GM10847 (cell line): ENCODE data around the gene SEPTIN2.

Experiments
- POLR2A ChIP-seq: IDR thresholded peaks from 2 replicates; pipeline ENCODE4 v1.6.1; 2011; ENCODE audit not compliant: insufficient read length; ENCODE audit errors: extremely low read depth

The SEPTIN2 gene

GRCh38 chr2:241354668-241355658 is 39.2 kb downstream of the SEPTIN2 start:
- no peak for TF ChIP-seq POLR2A

GRCh38 chr2:241355983-241356870 is 40.5 kb downstream of the SEPTIN2 start, which contains the start of gene FARP2:
FARP2 (plus strand) TSS chr2:241356285; CDS start chr2:241373108, 16,823 bp downstream.
- TF ChIP-seq POLR2A, result peak; percentile 93

GRCh38 chr2:241356871-241357260 is 41.1 kb downstream of the SEPTIN2 start:
- TF ChIP-seq POLR2A, result no peak

GRCh38 chr2:241357531-241357930 is 41.8 kb downstream of the SEPTIN2 start:
- TF ChIP-seq POLR2A, result no peak

GRCh38 chr2:241358470-241358869 is 42.7 kb downstream of the SEPTIN2 start:
- no peak for TF ChIP-seq POLR2A

- no peak for TF ChIP-seq POLR2A
These were observed 43.8 kb downstream of the SEPTIN2 start for GRCh38 chr2:241359481-241360045.

GRCh38 chr2:241363426-241363825 is 47.7 kb downstream of the SEPTIN2 start:
- TF ChIP-seq POLR2A, result no peak

- no peak for TF ChIP-seq POLR2A
These were observed 49.1 kb downstream of the SEPTIN2 start for GRCh38 chr2:241364781-241365180.

- TF ChIP-seq POLR2A, result no peak
These were observed 51.0 kb downstream of the SEPTIN2 start for GRCh38 chr2:241366678-241367077.

- no peak for TF ChIP-seq POLR2A
These were observed 52.9 kb downstream of the SEPTIN2 start for GRCh38 chr2:241368643-241369042.

GRCh38 chr2:241372361-241372992 is 56.8 kb downstream of the SEPTIN2 start:
- no peak for TF ChIP-seq POLR2A

- TF ChIP-seq POLR2A, result no peak
These were observed 57.7 kb downstream of the SEPTIN2 start for GRCh38 chr2:241373446-241373845.

GRCh38 chr2:241375300-241375699 is 59.6 kb downstream of the SEPTIN2 start:
- TF ChIP-seq POLR2A, result no peak

- TF ChIP-seq POLR2A, result no peak
These were observed 61.1 kb downstream of the SEPTIN2 start for GRCh38 chr2:241376808-241377207.

- TF ChIP-seq POLR2A, result no peak
These were observed 63.1 kb downstream of the SEPTIN2 start for GRCh38 chr2:241378816-241379215.
